K562 (cell line): Measurements from ENCODE around the gene NACA. TPM values are rescaled to one million over a fixed set of nuclear protein-coding genes. Genes with fewer than 3 reads are reported as not detected.

ENCODE experiments used
- ESRRB ChIP-seq: fragments of 250-450 bp; sonication (Bioruptor Pico); IDR thresholded peaks from 2 replicates; pipeline ENCODE4 v1.5.0; 2020; ENCODE audit warnings: mild to moderate bottlenecking, moderate library complexity, borderline replicate concordance
- EWSR1 ChIP-seq: fragments of 450-650 bp; IDR thresholded peaks from 2 replicates; pipeline ENCODE4 v1.6.1; 2018; ENCODE audit warnings: borderline replicate concordance, mild to moderate bottlenecking, low read depth, moderate library complexity; ENCODE audit not compliant: partially characterized antibody
- FOS ChIP-seq: IDR thresholded peaks from 3 replicates; pipeline ENCODE4 v1.6.1; 2011; ENCODE audit not compliant: insufficient read length; ENCODE audit errors: extremely low read depth
- GTF2A2 ChIP-seq: IDR thresholded peaks from 2 replicates; pipeline ENCODE4 v1.6.1; 2016; ENCODE audit warnings: mild to moderate bottlenecking, missing genetic modification characterization, missing compliant biosample characterization
- HBP1 ChIP-seq: fragments of 450-650 bp; formaldehyde crosslinking; IDR thresholded peaks from 2 replicates; pipeline ENCODE4 v1.4.0; 2022; ENCODE audit warnings: missing genetic modification characterization
- HES1 ChIP-seq: fragments of 450-650 bp; IDR thresholded peaks from 2 replicates; pipeline ENCODE4 v1.6.1; 2016; ENCODE audit warnings: low read depth, mild to moderate bottlenecking, moderate library complexity
- KAT7 ChIP-seq: sonication (generic); formaldehyde crosslinking; IDR thresholded peaks from 2 replicates; pipeline ENCODE4 v1.8.0; 2022; ENCODE audit warnings: missing genetic modification reagents, mild to moderate bottlenecking, borderline replicate concordance
- KHSRP ChIP-seq: fragments of 450-650 bp; IDR thresholded peaks from 2 replicates; pipeline ENCODE4 v1.6.1; 2017
- L3MBTL2 ChIP-seq: fragments of 450-650 bp; IDR thresholded peaks from 2 replicates; pipeline ENCODE4 v1.6.1; 2016; ENCODE audit warnings: mild to moderate bottlenecking, moderate library complexity
- MGA ChIP-seq: fragments of 450-650 bp; IDR thresholded peaks from 2 replicates; pipeline ENCODE4 v1.6.1; 2016; ENCODE audit warnings: mild to moderate bottlenecking, moderate library complexity
- MTA3 ChIP-seq: fragments of 450-650 bp; formaldehyde crosslinking; IDR thresholded peaks from 2 replicates; pipeline ENCODE4 v1.6.1; 2017; ENCODE audit warnings: mild to moderate bottlenecking, borderline replicate concordance
- RNF2 ChIP-seq: sonication (generic); IDR thresholded peaks from 2 replicates; pipeline ENCODE4 v1.6.1; 2016
- TCF3 ChIP-seq: sonication (generic); formaldehyde crosslinking; IDR thresholded peaks from 2 replicates; pipeline ENCODE4 v1.4.0; 2020; ENCODE audit warnings: mild to moderate bottlenecking, missing genetic modification reagents
- ZNF316 ChIP-seq: fragments of 450-650 bp; IDR thresholded peaks from 2 replicates; pipeline ENCODE4 v1.6.1; 2016
- ZNF699 ChIP-seq: fragments of 250-450 bp; sonication (Bioruptor Pico); IDR thresholded peaks from 2 replicates; pipeline ENCODE4 v1.8.0; 2021; ENCODE audit warnings: mild to moderate bottlenecking, moderate library complexity; ENCODE audit not compliant: insufficient replicate concordance
- polyA plus RNA-seq, 8 experiments: library from polyadenylated mRNA; depleted of rRNA in 4 of 8; stranded (reverse) in 5 of 8; unstranded in 3 of 8; fragments of >200 nt; fragmentation: Nextera tagmentation in 2 of 8; fragmentation: Illumina TruSeq in 1 of 8; extraction: Ambion mirVana in 2 of 8; extraction: Trizol in 1 of 8; gene quantifications; 2 replicates each; pipeline versions ENCODE4 v1.2.1 to v1.2.3, GENCODE V29; 2011 to 2014; ENCODE audit warnings: inconsistent platforms in 1 of 8, missing spikeins in 1 of 8
- total RNA-seq, 7 experiments: library from RNA; depleted of rRNA in 6 of 7; stranded (reverse); fragments of >200 nt in 6 of 7; fragmentation: Illumina TruSeq in 2 of 7; extraction: Trizol in 2 of 7; gene quantifications; 2 replicates each; pipeline versions ENCODE4 v1.2.1 to v1.2.3, GENCODE V29; 2011 to 2021; ENCODE audit warnings: low replicate concordance in 1 of 7

NACA gene
- total and polyA plus RNA-seq, 9 of the 15 experiments (the other 6 are each of a cell fraction or from before 2014, with no cell fraction given), result 1,030 to 2,416 (median 1,645) TPM

GRCh38 chr12:56695327-56696101 is 29.6 kb downstream of the NACA start (continued):
- TF ChIP-seq ESRRB (CRISPR knock-in tag) (no peak), GTF2A2 (tag) (no peak), MTA3 (0 out of 2 replicates have a peak, but pooled peaks have one; percentile 32), MGA (peak; percentile 61), KAT7 (CRISPR knock-in tag) (no peak), KHSRP (no peak), ZNF699 (no peak), HES1 (peak; percentile 37; the same call in 1 of the 2 replicates), RNF2 (no peak), EWSR1 (no peak), FOS (peak; percentile 1), HBP1 (CRISPR knock-in tag) (no peak), ZNF316 (no peak), TCF3 (0 out of 2 replicates have a peak, but pooled peaks have one; percentile 18), L3MBTL2 (0 out of 2 replicates have a peak, but pooled peaks have one; percentile 50)
